HFF-Myc (cell line): ENCODE results near the gene CACNA1E.

Experiments used
- DNase-seq: peaks from one replicate; pipeline ENCODE4 v3.0.0-alpha.2; 2011; ENCODE audit warnings: low read depth; ENCODE audit errors: extremely low read depth
- H3K4me3 ChIP-seq: replicated peaks from 2 replicates; pipeline ENCODE4 v1.5.1; 2011; ENCODE audit warnings: low read depth, mild to moderate bottlenecking, control low read depth, low read length
- TF ChIP-seq, protein P1 (sequence below): IDR thresholded peaks from 2 replicates; pipeline ENCODE4 v1.5.1; 2012; ENCODE audit warnings: mild to moderate bottlenecking, low read depth, low read length, control low read depth; ENCODE audit errors: missing control alignments

The CACNA1E gene

DNA sequence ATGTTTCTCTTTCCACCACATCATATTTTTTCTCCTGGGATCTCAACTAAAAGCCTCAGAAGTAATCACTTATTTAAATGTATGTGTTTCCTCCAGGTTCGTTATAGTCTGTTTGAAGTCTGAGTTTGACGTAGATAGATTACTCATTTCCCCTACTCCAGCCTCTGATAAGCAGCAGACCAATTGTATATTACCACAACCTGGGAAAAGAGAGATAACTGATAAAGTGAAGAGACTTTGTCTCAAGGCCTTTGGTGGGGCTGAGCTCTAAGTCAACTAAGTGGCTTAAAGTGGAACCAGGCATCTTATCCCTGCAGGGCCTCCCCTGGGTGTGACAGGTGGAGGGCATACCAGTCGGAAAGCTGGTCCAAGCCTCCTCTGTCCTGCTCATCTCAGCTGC is 34.9 kb upstream of the CACNA1E start:
- H3K4me3 ChIP-seq, result no peak overlapping the region
- TF ChIP-seq, protein P1, sequence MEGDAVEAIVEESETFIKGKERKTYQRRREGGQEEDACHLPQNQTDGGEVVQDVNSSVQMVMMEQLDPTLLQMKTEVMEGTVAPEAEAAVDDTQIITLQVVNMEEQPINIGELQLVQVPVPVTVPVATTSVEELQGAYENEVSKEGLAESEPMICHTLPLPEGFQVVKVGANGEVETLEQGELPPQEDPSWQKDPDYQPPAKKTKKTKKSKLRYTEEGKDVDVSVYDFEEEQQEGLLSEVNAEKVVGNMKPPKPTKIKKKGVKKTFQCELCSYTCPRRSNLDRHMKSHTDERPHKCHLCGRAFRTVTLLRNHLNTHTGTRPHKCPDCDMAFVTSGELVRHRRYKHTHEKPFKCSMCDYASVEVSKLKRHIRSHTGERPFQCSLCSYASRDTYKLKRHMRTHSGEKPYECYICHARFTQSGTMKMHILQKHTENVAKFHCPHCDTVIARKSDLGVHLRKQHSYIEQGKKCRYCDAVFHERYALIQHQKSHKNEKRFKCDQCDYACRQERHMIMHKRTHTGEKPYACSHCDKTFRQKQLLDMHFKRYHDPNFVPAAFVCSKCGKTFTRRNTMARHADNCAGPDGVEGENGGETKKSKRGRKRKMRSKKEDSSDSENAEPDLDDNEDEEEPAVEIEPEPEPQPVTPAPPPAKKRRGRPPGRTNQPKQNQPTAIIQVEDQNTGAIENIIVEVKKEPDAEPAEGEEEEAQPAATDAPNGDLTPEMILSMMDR, result no peak
- no peak for DNase-seq

DNA sequence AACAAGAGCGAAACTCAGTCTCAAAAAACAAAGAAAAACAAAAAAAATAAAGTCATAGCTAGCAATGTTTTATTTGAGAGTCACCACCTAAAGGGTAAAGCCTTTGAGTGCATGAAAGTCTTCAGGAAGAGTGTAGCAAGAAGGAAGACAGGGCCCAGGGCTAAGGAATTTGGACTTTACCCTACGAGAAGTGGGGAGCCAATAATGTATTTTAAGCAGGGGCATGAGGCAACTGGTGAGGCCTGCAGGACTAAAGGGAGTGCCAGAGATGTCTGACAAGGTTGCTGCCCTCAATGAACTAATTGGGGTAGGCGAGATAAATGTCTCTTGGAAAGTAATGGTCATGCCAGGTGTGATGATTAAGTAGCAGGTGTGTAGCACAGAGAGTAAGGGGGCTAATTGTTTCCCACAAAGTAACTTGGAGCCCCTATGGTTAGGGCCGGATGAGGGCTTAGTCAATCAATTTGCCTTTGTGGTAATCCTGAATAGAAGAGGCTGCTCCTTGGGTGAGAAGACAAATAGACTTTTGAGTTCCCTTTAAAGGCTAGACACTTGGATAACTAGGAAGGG is 31.6 kb upstream of the CACNA1E start:
- no peak overlapping the region for H3K4me3 ChIP-seq
- no peak for DNase-seq
- TF ChIP-seq, protein P1, result no peak

DNA sequence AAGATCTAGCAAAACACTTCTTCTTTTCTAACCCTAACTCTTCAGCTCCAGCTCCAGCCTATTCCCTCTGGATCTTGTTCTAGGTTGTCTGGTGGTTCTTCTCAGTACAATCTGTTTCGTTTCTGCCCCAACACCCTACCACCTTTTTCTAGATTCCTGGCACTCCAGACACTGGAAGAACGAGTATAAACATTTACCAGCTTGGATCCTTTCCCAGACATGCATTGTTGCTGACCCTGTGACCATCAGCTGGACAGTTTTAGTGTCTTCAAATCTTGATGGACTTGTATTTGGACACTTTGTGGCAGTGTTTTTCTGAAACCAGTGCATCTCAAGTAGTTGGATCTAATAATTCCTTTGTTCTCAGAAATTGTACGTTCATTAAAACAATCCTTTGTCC is 30.6 kb upstream of the CACNA1E start:
- H3K4me3 ChIP-seq, result no peak overlapping the region
- DNase-seq, result no peak
- TF ChIP-seq, protein P1, result no peak

DNA sequence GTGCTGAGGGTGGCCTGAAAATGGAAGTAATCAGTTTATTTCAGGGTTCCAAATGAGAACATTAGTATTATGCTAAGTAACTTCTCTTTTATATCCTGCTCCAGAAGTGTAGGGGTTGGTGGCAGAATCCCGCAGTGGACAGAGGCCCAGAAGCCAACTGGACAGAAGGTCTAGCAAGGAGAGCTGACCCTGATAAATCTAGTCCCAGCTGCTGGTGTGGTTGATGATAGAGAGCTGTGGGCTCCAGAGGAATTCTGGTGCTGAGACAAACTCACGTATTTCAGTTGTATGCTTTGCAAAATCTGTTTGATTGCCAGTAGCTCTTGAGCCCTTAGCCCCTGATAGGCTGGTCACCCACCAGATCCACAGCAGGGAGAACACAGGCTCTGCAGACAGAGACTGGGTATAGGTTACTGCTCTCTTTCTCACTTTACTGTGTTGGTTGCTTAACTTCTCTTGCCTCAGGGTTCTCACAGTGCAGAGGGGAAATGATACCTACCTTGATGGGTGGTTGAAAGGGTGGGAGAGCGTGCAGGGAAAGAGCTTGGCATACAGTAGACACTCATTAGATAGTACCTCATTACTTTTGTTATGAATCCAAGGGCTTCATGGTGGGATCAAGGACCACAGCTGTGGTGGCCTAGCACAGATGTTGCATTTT is 29.6 kb upstream of the CACNA1E start:
- TF ChIP-seq, protein P1, result no peak
- no peak overlapping the region for H3K4me3 ChIP-seq
- DNase-seq, result no peak

DNA sequence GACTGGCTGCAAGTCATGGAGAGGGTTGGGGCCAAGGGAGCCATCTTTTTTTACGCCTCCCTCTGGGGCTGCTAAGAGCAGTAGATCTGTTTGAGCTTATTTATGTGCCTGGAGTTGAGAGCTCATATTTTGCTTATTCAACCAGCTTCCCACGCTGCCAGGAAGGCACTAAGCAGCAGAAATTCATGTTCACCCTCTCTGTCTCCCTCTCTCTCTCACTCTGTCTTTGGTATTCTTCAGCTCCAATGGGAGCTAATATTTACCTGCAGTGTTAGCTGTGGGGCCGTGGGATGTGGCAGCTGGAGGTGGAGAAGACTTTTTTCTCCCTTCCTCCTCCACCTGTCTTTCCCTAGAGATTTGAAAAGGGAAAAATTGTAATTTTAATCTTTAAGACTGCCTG is 26.8 kb upstream of the CACNA1E start:
- H3K4me3 ChIP-seq, result no peak overlapping the region
- TF ChIP-seq, protein P1, result no peak
- no peak for DNase-seq

DNA sequence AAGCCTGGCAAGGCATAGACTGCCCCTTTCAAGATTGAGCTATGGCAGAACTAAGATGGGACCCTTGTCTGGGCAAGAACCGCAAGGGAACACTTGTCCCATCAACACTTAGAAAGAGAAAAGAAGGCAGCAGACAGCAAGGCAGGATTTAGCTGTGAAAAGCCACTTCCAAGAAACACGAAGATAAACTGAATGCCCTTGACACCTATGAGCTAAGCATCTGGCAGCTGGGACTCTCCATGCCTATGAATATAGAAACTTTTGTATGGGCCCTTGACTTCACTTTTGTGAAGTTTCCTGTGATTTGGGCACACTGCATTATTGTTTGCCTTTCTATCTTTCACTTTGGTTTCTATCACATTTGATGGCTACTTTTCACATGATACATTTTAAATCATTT is 24.9 kb upstream of the CACNA1E start:
- DNase-seq, result no peak
- TF ChIP-seq, protein P1, result no peak
- H3K4me3 ChIP-seq, result no peak overlapping the region
